ENCODE measurements around the gene OR6N1. TPM values are rescaled to one million over a fixed set of nuclear protein-coding genes. Genes with fewer than 3 reads are reported as not detected.
A peak's percentile ranks its signal among the peaks of the same experiment; 100 is the strongest.

OR6N1 gene
- total and polyA plus RNA-seq, 9 of the 15 experiments (the other 6 are each of a cell fraction or from before 2014, with no cell fraction given): 0.01 to 0.07 TPM; not detected in 7

GRCh38 chr1:158818975-158819431, 47.0 kb upstream of the OR6N1 start (continued):
- 0 out of 2 replicates have a peak, but pooled peaks have one; percentile 5 for TF ChIP-seq ADNP (tag; IDR thresholded peaks at IDR 0.05)
- TF ChIP-seq IRF1 (CRISPR knock-in tag; IDR thresholded peaks at IDR 0.05; ENCODE audit: borderline replicate concordance): no peak
- no peak for TF ChIP-seq BCL6 (CRISPR knock-in tag; IDR thresholded peaks at IDR 0.05)
- no peak for TF ChIP-seq NR2F6 (CRISPR knock-in tag; IDR thresholded peaks at IDR 0.05)
- no peak for TF ChIP-seq ZNF282 (CRISPR knock-in tag; IDR thresholded peaks at IDR 0.05)
- TF ChIP-seq NFE2L1 (tag; IDR thresholded peaks at IDR 0.05; ENCODE audit: borderline replicate concordance, low read depth): 0 out of 2 replicates have a peak, but pooled peaks have one; percentile 0
- TF ChIP-seq MTA3 (IDR thresholded peaks at IDR 0.05; ENCODE audit: borderline replicate concordance): 0 out of 2 replicates have a peak, but pooled peaks have one; percentile 5
- peak; percentile 91 for TF ChIP-seq ZNF644 (tag; IDR thresholded peaks at IDR 0.05; ENCODE audit: low read depth)
- 0 out of 2 replicates have a peak, but pooled peaks have one; percentile 19 for TF ChIP-seq CUX1 (CRISPR knock-in tag; IDR thresholded peaks at IDR 0.05)
- TF ChIP-seq VEZF1 (CRISPR knock-in tag; IDR thresholded peaks at IDR 0.05): peak; percentile 5; the same call in 1 of the 2 replicates
- TF ChIP-seq DNMT1 (IDR thresholded peaks at IDR 0.05): no peak
- no peak for TF ChIP-seq ZSCAN29 (IDR thresholded peaks at IDR 0.05)
- TF ChIP-seq FOXP4 (CRISPR knock-in tag; IDR thresholded peaks at IDR 0.05; ENCODE audit: borderline replicate concordance): no peak
- no peak for TF ChIP-seq ZNF57 (CRISPR knock-in tag; IDR thresholded peaks at IDR 0.05)
- TF ChIP-seq LARP7 (IDR thresholded peaks at IDR 0.05): no peak
- TF ChIP-seq ZNF740 (CRISPR knock-in tag; IDR thresholded peaks at IDR 0.05): no peak
- TF ChIP-seq ZNF740 (tag; IDR thresholded peaks at IDR 0.05): 0 out of 4 replicates have a peak, but pooled peaks of 1 of the 2 experiments have one; percentile 75

Measured in K562 (cell line).